ENCODE results near the gene EHD4. TPM values are rescaled to one million over a fixed set of nuclear protein-coding genes. Genes with fewer than 3 reads are reported as not detected.

The EHD4 gene
- total and polyA plus RNA-seq, 9 of the 15 experiments (the other 6 are each of a cell fraction or from before 2014, with no cell fraction given), result 0.89 to 10.3 (median 6.4) TPM

DNA sequence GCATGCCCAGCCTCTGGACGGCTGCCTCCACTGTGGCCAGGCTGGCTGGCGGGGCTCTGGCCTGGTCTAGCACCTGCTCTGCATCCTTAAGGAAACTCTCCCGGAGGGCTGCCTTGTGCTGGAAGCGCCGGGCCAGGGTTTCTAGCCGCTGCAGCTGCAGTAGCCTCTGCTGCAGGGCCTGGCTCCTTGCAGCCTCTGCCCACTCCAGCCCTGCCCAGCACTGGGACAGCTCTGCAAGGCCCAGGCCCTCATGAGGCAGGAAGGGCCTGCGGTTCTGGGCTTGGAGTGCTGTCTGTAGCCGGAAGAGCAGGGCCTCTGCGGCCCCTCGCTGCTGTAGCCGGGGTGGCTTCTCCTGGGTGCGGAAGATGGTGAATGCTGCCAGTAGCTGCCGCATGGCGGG is 86.5 kb downstream of the EHD4 start:
- Histone ChIP-seq H3K9me1 (ENCODE audit: control insufficient read depth, insufficient read depth, low read length) (peaks cover 3% of the 10 kb centered on the region), H3K4me2 (ENCODE audit: insufficient read depth, low read length) (no peak overlapping the region), H3K27ac (ENCODE audit: extremely low read depth, low read depth, low read length) (no peak overlapping the region), H3K36me3 (ENCODE audit: control insufficient read depth, insufficient read depth, low read length) (no peaks in the 10 kb centered on the region), H4K20me1 (replicated peaks; ENCODE audit: control insufficient read depth, insufficient read depth, low read length) (peaks cover 6% of the 10 kb centered on the region; the same call in 1 of the 2 replicates), H2AFZ (ENCODE audit: low read depth, low read length) (no peak overlapping the region), H3K27me3 (ENCODE audit: control insufficient read depth in 2 of 2, insufficient read depth in 2 of 2, low read length in 2 of 2) (peaks cover 24 to 80% of the 10 kb centered on the region in 2 experiments; a peak in 4 of 5 replicates), H3K79me2 (ENCODE audit: control insufficient read depth, insufficient read depth, low read length) (no peaks in the 10 kb centered on the region), H3K4me1 (replicated peaks in 1 of 2; ENCODE audit: control insufficient read depth in 2 of 2, insufficient read depth in 2 of 2, low read length in 2 of 2) (peaks cover 2 to 27% of the 10 kb centered on the region in 2 experiments; a peak in 3 of 5 replicates), H3K9ac (ENCODE audit: insufficient read depth in 1 of 2, low read depth in 2 of 2, low read length in 2 of 2) (no peak overlapping the region), H3K4me3 (no peak overlapping the region), H3K9me3 (replicated peaks; ENCODE audit: control insufficient read depth, insufficient read depth, low read depth, low read length) (no peaks in the 10 kb centered on the region)
- ChIA-PET CTCF (ENCODE audit: low intra/inter-chr PET ratio) (no interaction called here), POLR2A (interaction anchor here (0.6 to 1.4 kb wide), 6 partner anchors 9 to 1533 kb away, joined by 3 to 8 read pairs (median 3); no protein-coding TSS in a partner anchor)
- intact Hi-C loops (cut with micrococcal nuclease) (no loop called here), in situ Hi-C loops (cut with MboI) (no loop called here)
- no peak for FAIRE-seq
- no peak for ATAC-seq
- no peak for DNase-seq (ENCODE audit: extremely low read depth in 1 of 4, low spot score in 3 of 4)
- BruUV-seq (replicated peaks), result no TSS peak
- WGBS (ENCODE audit: insufficient coverage, low coverage, missing lambda C conversion rate), result 20% methylated on average over 14 of the region's 14 CpGs
- TF ChIP-seq CCAR2 (IDR thresholded peaks at IDR 0.05; ENCODE audit: low read depth, low read length) (no peak), ZNF280A (IDR thresholded peaks at IDR 0.05; ENCODE audit: low read depth, partially characterized antibody) (no peak), RREB1 (CRISPR knock-in tag; IDR thresholded peaks at IDR 0.05) (no peak), ZFP91 (CRISPR knock-in tag; IDR thresholded peaks at IDR 0.05) (no peak), TCFL5 (CRISPR knock-in tag; conservative IDR thresholded peaks at IDR 0.05) (no peak), OTX1 (CRISPR knock-in tag; IDR thresholded peaks at IDR 0.05) (no peak)
- TF ChIP-seq, protein P1, sequence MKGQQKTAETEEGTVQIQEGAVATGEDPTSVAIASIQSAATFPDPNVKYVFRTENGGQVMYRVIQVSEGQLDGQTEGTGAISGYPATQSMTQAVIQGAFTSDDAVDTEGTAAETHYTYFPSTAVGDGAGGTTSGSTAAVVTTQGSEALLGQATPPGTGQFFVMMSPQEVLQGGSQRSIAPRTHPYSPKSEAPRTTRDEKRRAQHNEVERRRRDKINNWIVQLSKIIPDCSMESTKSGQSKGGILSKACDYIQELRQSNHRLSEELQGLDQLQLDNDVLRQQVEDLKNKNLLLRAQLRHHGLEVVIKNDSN (CRISPR knock-in tag; IDR thresholded peaks at IDR 0.05), result no peak

Measured in K562 (cell line).